ENCODE measurements around the gene MAP2K3.
"Not testable (repeated sequence)": the region's sequence is repeated elsewhere in the genome, so short reads cannot be mapped to it uniquely, and the experiment has no call there.

MAP2K3 gene

GRCh38 chr17:21350495-21350894, 66.0 kb downstream of the MAP2K3 start:
- not testable (repeated sequence) for DNase-seq (ENCODE audit: low spot score)

- DNase-seq (ENCODE audit: low spot score): no peak
Observed at GRCh38 chr17:21351366-21352065, 67.0 kb downstream of the MAP2K3 start.

- DNase-seq (ENCODE audit: low spot score): no peak
Observed at GRCh38 chr17:21352221-21352980, 67.9 kb downstream of the MAP2K3 start.

- no peak for DNase-seq (ENCODE audit: low spot score)
Observed at GRCh38 chr17:21352981-21353265, 68.4 kb downstream of the MAP2K3 start.

- no peak for DNase-seq (ENCODE audit: low spot score)
Observed at GRCh38 chr17:21353326-21354010, 69.0 kb downstream of the MAP2K3 start.

GRCh38 chr17:21354796-21355385, 70.4 kb downstream of the MAP2K3 start:
- no peak for DNase-seq (ENCODE audit: low spot score)

- DNase-seq (ENCODE audit: low spot score): no peak
Observed at GRCh38 chr17:21355586-21355985, 71.1 kb downstream of the MAP2K3 start.

GRCh38 chr17:21356537-21357127, 72.1 kb downstream of the MAP2K3 start:
- DNase-seq (ENCODE audit: low spot score): no peak

GRCh38 chr17:21357281-21357680, 72.8 kb downstream of the MAP2K3 start:
- DNase-seq (ENCODE audit: low spot score): no peak

- DNase-seq (ENCODE audit: low spot score): no peak
Observed at GRCh38 chr17:21357696-21358656, 73.5 kb downstream of the MAP2K3 start.

- no peak for DNase-seq (ENCODE audit: low spot score)
Observed at GRCh38 chr17:21358682-21359482, 74.4 kb downstream of the MAP2K3 start.

GRCh38 chr17:21359483-21359840, 75.0 kb downstream of the MAP2K3 start:
- no peak for DNase-seq (ENCODE audit: low spot score)

GRCh38 chr17:21360048-21360447, 75.5 kb downstream of the MAP2K3 start:
- DNase-seq (ENCODE audit: low spot score): no peak

- no peak for DNase-seq (ENCODE audit: low spot score)
Observed at GRCh38 chr17:21361020-21361809, 76.7 kb downstream of the MAP2K3 start.

GRCh38 chr17:21362331-21362931, 77.9 kb downstream of the MAP2K3 start:
- no peak for DNase-seq (ENCODE audit: low spot score)

GRCh38 chr17:21363776-21364642, 79.5 kb downstream of the MAP2K3 start:
- no peak for DNase-seq (ENCODE audit: low spot score)

All from Ammon's horn (tissue), 1 donor.